ENCODE results near the gene TOP3B. TPM values are rescaled to one million over a fixed set of nuclear protein-coding genes. Genes with fewer than 3 reads are reported as not detected.

TOP3B gene
- polyA plus RNA-seq, 3 donors: 9.0 to 31.9 (median 9.5) TPM

DNA sequence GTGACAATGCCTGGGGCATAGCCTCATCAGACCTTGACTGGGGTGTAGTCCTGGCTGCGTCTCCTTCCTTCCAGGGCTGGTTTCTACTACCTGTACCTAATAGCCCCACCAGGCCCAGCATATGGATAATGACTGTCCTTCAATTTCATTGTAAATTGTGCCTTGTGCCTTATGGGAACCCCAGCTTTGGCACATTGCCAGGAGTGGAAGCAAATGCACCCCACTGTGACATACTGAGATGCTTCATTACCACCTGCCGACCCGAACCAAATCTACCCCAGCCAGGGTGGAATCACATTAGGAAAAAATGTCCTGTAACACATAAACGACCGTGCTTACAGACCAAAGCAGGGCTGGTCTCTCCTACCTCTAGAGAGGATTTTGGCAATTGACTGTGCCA, 7.3 kb downstream of the TOP3B start:
- TF ChIP-seq, protein P1, sequence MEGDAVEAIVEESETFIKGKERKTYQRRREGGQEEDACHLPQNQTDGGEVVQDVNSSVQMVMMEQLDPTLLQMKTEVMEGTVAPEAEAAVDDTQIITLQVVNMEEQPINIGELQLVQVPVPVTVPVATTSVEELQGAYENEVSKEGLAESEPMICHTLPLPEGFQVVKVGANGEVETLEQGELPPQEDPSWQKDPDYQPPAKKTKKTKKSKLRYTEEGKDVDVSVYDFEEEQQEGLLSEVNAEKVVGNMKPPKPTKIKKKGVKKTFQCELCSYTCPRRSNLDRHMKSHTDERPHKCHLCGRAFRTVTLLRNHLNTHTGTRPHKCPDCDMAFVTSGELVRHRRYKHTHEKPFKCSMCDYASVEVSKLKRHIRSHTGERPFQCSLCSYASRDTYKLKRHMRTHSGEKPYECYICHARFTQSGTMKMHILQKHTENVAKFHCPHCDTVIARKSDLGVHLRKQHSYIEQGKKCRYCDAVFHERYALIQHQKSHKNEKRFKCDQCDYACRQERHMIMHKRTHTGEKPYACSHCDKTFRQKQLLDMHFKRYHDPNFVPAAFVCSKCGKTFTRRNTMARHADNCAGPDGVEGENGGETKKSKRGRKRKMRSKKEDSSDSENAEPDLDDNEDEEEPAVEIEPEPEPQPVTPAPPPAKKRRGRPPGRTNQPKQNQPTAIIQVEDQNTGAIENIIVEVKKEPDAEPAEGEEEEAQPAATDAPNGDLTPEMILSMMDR (IDR thresholded peaks at IDR 0.05): no peak
- intact Hi-C loops (cut with micrococcal nuclease): no loop called here
- Mint-ChIP-seq H3K36me3 (peaks cover 63 to 77% of the 10 kb centered on the region in 2 donors), H3K4me1 (peaks cover 8% of the 10 kb centered on the region), H3K4me3 (no peak overlapping the region), H3K27me3 (ENCODE audit: low read depth in 3 of 3) (no peaks in the 10 kb centered on the region), H3K9me3 (no peaks in the 10 kb centered on the region), H3K27ac (no peak overlapping the region)
- no peak overlapping the region for H3K4me3 ChIP-seq (replicated peaks in 1 of 3; ENCODE audit: low read depth in 2 of 3, low read length in 3 of 3)
- no peaks in the 10 kb centered on the region for H3K27me3 ChIP-seq (ENCODE audit: control insufficient read depth in 2 of 2, insufficient read depth in 2 of 2, low read length in 2 of 2)
- 90% methylated on average over 3 of the region's 5 CpGs for WGBS (ENCODE audit: insufficient coverage)
- H3K4me2 ChIP-seq (replicated peaks; ENCODE audit: extremely low read depth, low read length, poor library complexity, severe bottlenecking): no peak overlapping the region
- H3K79me2 ChIP-seq (ENCODE audit: insufficient read depth, low read length): peaks cover 39% of the 10 kb centered on the region
- H3K36me3 ChIP-seq (replicated peaks in 1 of 2; ENCODE audit: control insufficient read depth in 1 of 2, insufficient read depth in 2 of 2, low read length in 2 of 2): peaks cover 56 to 73% of the 10 kb centered on the region in 2 donors
- no peaks in the 10 kb centered on the region for H3K9me3 ChIP-seq (replicated peaks in 1 of 2; ENCODE audit: control insufficient read depth in 1 of 2, insufficient read depth in 1 of 2, low read length in 2 of 2)
- no peak overlapping the region for H3K27ac ChIP-seq (ENCODE audit: low read depth in 1 of 2, low read length in 2 of 2)
- H2AFZ ChIP-seq (ENCODE audit: insufficient read depth, low read depth, low read length, poor library complexity, severe bottlenecking): no peak overlapping the region
- no peaks in the 10 kb centered on the region for H3K4me1 ChIP-seq (ENCODE audit: control insufficient read depth in 1 of 2, insufficient read depth in 2 of 2, low read length in 2 of 2)
- H3K9ac ChIP-seq (ENCODE audit: insufficient read depth, low read length, poor library complexity, severe bottlenecking): no peak overlapping the region
- DNase-seq: no peak
- H4K20me1 ChIP-seq (ENCODE audit: insufficient read depth, low read length): peaks cover 47% of the 10 kb centered on the region

DNA sequence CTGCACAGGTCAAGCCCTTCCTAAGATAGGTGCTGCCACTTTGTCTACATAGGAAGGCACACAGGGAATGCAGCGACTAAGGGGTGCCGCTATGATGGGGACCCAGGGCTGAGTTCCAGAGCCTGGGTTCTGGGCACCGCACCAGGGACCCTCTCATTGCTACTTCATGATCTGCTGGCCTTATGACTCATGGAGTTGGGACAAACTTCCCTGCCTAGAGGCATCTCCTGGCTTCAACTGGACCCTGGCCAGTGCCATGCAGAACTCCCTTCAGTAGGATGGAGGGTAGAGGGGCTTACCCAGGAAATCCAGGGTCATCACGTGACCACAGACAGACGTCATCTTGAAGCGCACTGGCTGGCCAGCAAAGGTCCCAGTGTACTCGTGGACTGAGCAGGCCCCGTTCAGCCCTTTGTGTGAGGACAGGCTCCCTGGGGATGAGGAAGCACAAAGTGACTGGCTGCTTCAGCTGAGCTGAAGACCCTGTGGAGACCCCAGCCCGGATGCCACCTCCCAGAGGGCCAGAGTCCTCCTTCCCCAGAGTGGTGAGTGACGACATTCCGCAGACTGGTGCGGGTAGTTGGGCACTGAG, 8.4 kb downstream of the TOP3B start:
- Mint-ChIP-seq H3K27me3 (ENCODE audit: low read depth in 3 of 3) (no peaks in the 10 kb centered on the region), H3K27ac (peak overlapping the region in 1 of 7 donors; percentile 55), H3K36me3 (peaks cover 63 to 77% of the 10 kb centered on the region in 2 donors), H3K4me1 (peaks cover 6% of the 10 kb centered on the region), H3K4me3 (no peak overlapping the region), H3K9me3 (no peaks in the 10 kb centered on the region)
- intact Hi-C loops (cut with micrococcal nuclease): no loop called here
- 95% methylated on average over 12 of the region's 12 CpGs for WGBS (ENCODE audit: insufficient coverage)
- H3K4me3 ChIP-seq (replicated peaks in 1 of 3; ENCODE audit: low read depth in 2 of 3, low read length in 3 of 3): no peak overlapping the region
- no peaks in the 10 kb centered on the region for H3K27me3 ChIP-seq (ENCODE audit: control insufficient read depth in 2 of 2, insufficient read depth in 2 of 2, low read length in 2 of 2)
- H3K9ac ChIP-seq (ENCODE audit: insufficient read depth, low read length, poor library complexity, severe bottlenecking): no peak overlapping the region
- H3K9me3 ChIP-seq (replicated peaks in 1 of 2; ENCODE audit: control insufficient read depth in 1 of 2, insufficient read depth in 1 of 2, low read length in 2 of 2): no peaks in the 10 kb centered on the region
- no peak overlapping the region for H3K27ac ChIP-seq (ENCODE audit: low read depth in 1 of 2, low read length in 2 of 2)
- H3K4me2 ChIP-seq (replicated peaks; ENCODE audit: extremely low read depth, low read length, poor library complexity, severe bottlenecking): no peak overlapping the region
- no peak overlapping the region for H2AFZ ChIP-seq (ENCODE audit: insufficient read depth, low read depth, low read length, poor library complexity, severe bottlenecking)
- H3K4me1 ChIP-seq (ENCODE audit: control insufficient read depth in 1 of 2, insufficient read depth in 2 of 2, low read length in 2 of 2): no peaks in the 10 kb centered on the region
- no peak for DNase-seq
- peaks cover 44% of the 10 kb centered on the region for H4K20me1 ChIP-seq (ENCODE audit: insufficient read depth, low read length)
- peaks cover 32% of the 10 kb centered on the region for H3K79me2 ChIP-seq (ENCODE audit: insufficient read depth, low read length)
- H3K36me3 ChIP-seq (replicated peaks in 1 of 2; ENCODE audit: control insufficient read depth in 1 of 2, insufficient read depth in 2 of 2, low read length in 2 of 2): peaks cover 63 to 81% of the 10 kb centered on the region in 2 donors
- TF ChIP-seq, protein P1 (IDR thresholded peaks at IDR 0.05): no peak
